IMR-90 (cell line): ENCODE measurements around the gene MAOA. TPM values are rescaled to one million over a fixed set of nuclear protein-coding genes. Genes with fewer than 3 reads are reported as not detected.

Experiments
- ATAC-seq: fragments of 200-7000 bp; cut with Tn5 transposase; 2 replicates; pipeline ENCODE4 v1.9.1; 2020; ENCODE audit warnings: low read depth, mild to moderate bottlenecking, moderate library complexity
- BruUV-seq: library from RNA; stranded (reverse); fragments of 400-500 nt; replicated peaks from 2 replicates; lab custom pipeline; 2021; lab: Mats Ljungman, UMichigan
- CTCF ChIA-PET: fragments of 300-600 bp; formaldehyde crosslinking; extraction: SDS; loops from one replicate; lab custom pipeline; 2021; ENCODE audit warnings: antibody characterized with exemption; lab: Yijun Ruan, JAX
- POLR2A ChIA-PET: fragments of 300-600 bp; sonication (Branson Sonifier 250); formaldehyde crosslinking; loops from one replicate; lab custom pipeline; 2022; ENCODE audit warnings: antibody characterized with exemption; ENCODE audit not compliant: unreplicated experiment; lab: Charles Lee
- DNase-seq: peaks from one replicate; pipeline ENCODE4 v3.0.0; 2013
- H2AFZ ChIP-seq: replicated peaks from 2 replicates; pipeline ENCODE3; 2013; ENCODE audit warnings: low read length, mild to moderate bottlenecking; ENCODE audit not compliant: poor library complexity
- H2AK5ac ChIP-seq: 2 replicates; pipeline ENCODE4 v1.6.1; 2013; ENCODE audit warnings: low read depth, low read length, inconsistent platforms
- H2AK9ac ChIP-seq: replicated peaks from 2 replicates; pipeline ENCODE3; 2013; ENCODE audit warnings: mild to moderate bottlenecking, low read depth, low read length, moderate library complexity; ENCODE audit not compliant: poor library complexity
- H2BK120ac ChIP-seq: 2 replicates; pipeline ENCODE4 v1.6.1; 2013; ENCODE audit warnings: low read depth, low read length, inconsistent platforms
- H2BK15ac ChIP-seq: 3 replicates; pipeline ENCODE4 v1.6.1; 2013; ENCODE audit warnings: low read depth, low read length, inconsistent platforms
- H2BK20ac ChIP-seq: 2 replicates; pipeline ENCODE4 v1.6.1; 2013; ENCODE audit warnings: low read depth, mild to moderate bottlenecking, inconsistent platforms, low read length, moderate library complexity
- H2BK5ac ChIP-seq: 2 replicates; pipeline ENCODE4 v1.6.1; 2013; ENCODE audit warnings: mild to moderate bottlenecking, low read depth, low read length, inconsistent platforms; ENCODE audit not compliant: poor library complexity, severe bottlenecking
- H3K14ac ChIP-seq: replicated peaks from 2 replicates; pipeline ENCODE4 v1.6.1; 2013; ENCODE audit warnings: low read depth, low read length, inconsistent platforms
- H3K18ac ChIP-seq: 2 replicates; pipeline ENCODE4 v1.6.1; 2013; ENCODE audit warnings: low read depth, low read length, control low read depth
- H3K23ac ChIP-seq: 2 replicates; pipeline ENCODE4 v1.6.1; 2013; ENCODE audit warnings: low read depth, low read length, inconsistent platforms
- H3K27ac ChIP-seq: 2 replicates; pipeline ENCODE4 v1.5.1; 2013; ENCODE audit warnings: mild to moderate bottlenecking, control low read depth, low read length; ENCODE audit not compliant: insufficient read depth
- H3K27me3 ChIP-seq: 2 replicates; pipeline ENCODE4 v1.6.1; 2013; ENCODE audit warnings: low read length; ENCODE audit not compliant: control insufficient read depth, insufficient read depth
- H3K36me3 ChIP-seq: 2 replicates; pipeline ENCODE4 v1.6.1; 2013; ENCODE audit warnings: low read length, mixed read lengths; ENCODE audit not compliant: control insufficient read depth, insufficient read depth
- H3K4ac ChIP-seq: 2 replicates; pipeline ENCODE4 v1.6.1; 2013; ENCODE audit warnings: low read depth, low read length, inconsistent platforms
- H3K4me1 ChIP-seq: 2 replicates; pipeline ENCODE4 v1.6.1; 2013; ENCODE audit warnings: low read length, mixed read lengths; ENCODE audit not compliant: control insufficient read depth, insufficient read depth
- H3K4me2 ChIP-seq: 2 replicates; pipeline ENCODE4 v1.6.1; 2013; ENCODE audit warnings: low read depth, mild to moderate bottlenecking, control low read depth, low read length, moderate library complexity
- H3K4me3 ChIP-seq: 2 replicates; pipeline ENCODE4 v1.5.1; 2013; ENCODE audit warnings: low read depth, mild to moderate bottlenecking, control low read depth, low read length, moderate library complexity; ENCODE audit not compliant: insufficient read depth
- H3K56ac ChIP-seq: 2 replicates; pipeline ENCODE4 v1.6.1; 2013; ENCODE audit warnings: low read length, inconsistent platforms; ENCODE audit not compliant: insufficient read depth; ENCODE audit errors: extremely low read depth
- H3K79me1 ChIP-seq, 2 experiments: 2 replicates each; pipeline ENCODE4 v1.6.1; 2013; ENCODE audit warnings: low read length in 2 of 2, inconsistent platforms in 1 of 2, low read depth in 1 of 2
- H3K9ac ChIP-seq: 2 replicates; pipeline ENCODE4 v1.6.1; 2013; ENCODE audit warnings: low read depth, low read length, control low read depth
- H3K9me1 ChIP-seq: 2 replicates; pipeline ENCODE4 v1.6.1; 2013; ENCODE audit warnings: low read length, inconsistent platforms; ENCODE audit not compliant: insufficient read depth
- H3K9me3 ChIP-seq: 2 replicates; pipeline ENCODE4 v1.6.1; 2013; ENCODE audit warnings: low read length; ENCODE audit not compliant: control insufficient read depth, insufficient read depth
- H4K20me1 ChIP-seq: 2 replicates; pipeline ENCODE4 v1.6.1; 2013; ENCODE audit warnings: low read length, inconsistent platforms; ENCODE audit not compliant: insufficient read depth
- H4K5ac ChIP-seq: 2 replicates; pipeline ENCODE4 v1.6.1; 2013; ENCODE audit warnings: mild to moderate bottlenecking, low read depth, low read length, control low read depth
- H4K8ac ChIP-seq, 2 experiments: 2 replicates each; pipeline ENCODE4 v1.6.1; 2013; ENCODE audit warnings: low read depth in 2 of 2, low read length in 2 of 2, control low read depth in 1 of 2, inconsistent platforms in 1 of 2
- H4K91ac ChIP-seq: 2 replicates; pipeline ENCODE4 v1.6.1; 2013; ENCODE audit warnings: low read depth, low read length, inconsistent platforms; ENCODE audit not compliant: insufficient read depth
- BHLHE40 ChIP-seq: fragments of 150-350 bp; IDR thresholded peaks from 2 replicates; pipeline ENCODE4 v1.6.1; 2016; ENCODE audit warnings: mild to moderate bottlenecking, low read depth, low read length
- CEBPB ChIP-seq: IDR thresholded peaks from 2 replicates; pipeline ENCODE4 v1.6.1; 2012; ENCODE audit warnings: low read depth, low read length, improper control_type of control experiment
- CHD1 ChIP-seq: IDR thresholded peaks from 2 replicates; pipeline ENCODE4 v1.6.1; 2012; ENCODE audit warnings: low read depth, low read length, improper control_type of control experiment
- FOS ChIP-seq: fragments of 150-350 bp; IDR thresholded peaks from 2 replicates; pipeline ENCODE4 v1.6.1; 2016; ENCODE audit warnings: low read depth, low read length
- MAFK ChIP-seq: IDR thresholded peaks from 2 replicates; pipeline ENCODE4 v1.6.1; 2012; ENCODE audit warnings: low read depth, low read length, improper control_type of control experiment
- MAZ ChIP-seq: IDR thresholded peaks from 2 replicates; pipeline ENCODE4 v1.6.1; 2012; ENCODE audit warnings: low read depth, mild to moderate bottlenecking, low read length, improper control_type of control experiment, moderate library complexity, borderline replicate concordance
- MXI1 ChIP-seq: IDR thresholded peaks from 2 replicates; pipeline ENCODE4 v1.6.1; 2012; ENCODE audit warnings: low read depth, mild to moderate bottlenecking, low read length, moderate library complexity, borderline replicate concordance
- NFE2L2 ChIP-seq: fragments of 150-350 bp; IDR thresholded peaks from 2 replicates; pipeline ENCODE4 v1.6.1; 2016; ENCODE audit warnings: low read depth, mild to moderate bottlenecking, low read length
- POLR2A ChIP-seq: IDR thresholded peaks from 2 replicates; pipeline ENCODE4 v1.6.1; 2012; ENCODE audit warnings: mild to moderate bottlenecking, low read depth, low read length
- RAD21 ChIP-seq: IDR thresholded peaks from 2 replicates; pipeline ENCODE4 v1.6.1; 2012; ENCODE audit warnings: low read length, improper control_type of control experiment
- RCOR1 ChIP-seq: IDR thresholded peaks from 2 replicates; pipeline ENCODE4 v1.6.1; 2012; ENCODE audit warnings: mild to moderate bottlenecking, low read length, improper control_type of control experiment; ENCODE audit not compliant: insufficient replicate concordance
- RFX5 ChIP-seq: IDR thresholded peaks from 2 replicates; pipeline ENCODE4 v1.8.0; 2012; ENCODE audit warnings: low read depth, mild to moderate bottlenecking, low read length, moderate library complexity
- SMC3 ChIP-seq: fragments of 150-350 bp; IDR thresholded peaks from 2 replicates; pipeline ENCODE4 v1.6.1; 2016; ENCODE audit warnings: low read depth, mild to moderate bottlenecking, antibody characterized with exemption, low read length, moderate library complexity
- WGBS, 2 experiments: methylation state at CpG; one replicate each; pipeline versions ENCODE4 v1.1.5 to v1.1.7; 2013; ENCODE audit warnings: missing lambda C conversion rate in 2 of 2; ENCODE audit not compliant: insufficient read length in 1 of 2; ENCODE audit errors: extremely low coverage in 2 of 2; 5-methylcytosine and 5-hydroxymethylcytosine counted together
- dilution Hi-C: fragments of 300-500 bp; cut with HindIII; formaldehyde crosslinking; loops from one replicate; pipeline ENCODE4 v1.14.3; 2018; ENCODE audit warnings: low sequenced_read_pairs; ENCODE audit not compliant: unreplicated experiment
- in situ Hi-C: fragments of 300-500 bp; cut with MboI; formaldehyde crosslinking; loops from 3 replicates; pipeline ENCODE4 v1.14.3; 2019; ENCODE audit warnings: low sequenced_read_pairs, inconsistent platforms, mixed read lengths
- intact Hi-C: fragments of 100-400 bp; cut with micrococcal nuclease; formaldehyde crosslinking; loops from 2 replicates; pipeline ENCODE4 v1.10.0; 2022
- polyA plus RNA-seq, 3 experiments: library from polyadenylated mRNA; depleted of rRNA; stranded (reverse); fragments of >200 nt; gene quantifications; 2 replicates each; pipeline ENCODE4 v1.2.3, GENCODE V29; 2012; ENCODE audit warnings: low replicate concordance in 1 of 3
- total RNA-seq: library from RNA; depleted of rRNA; stranded (reverse); fragments of >200 nt; gene quantifications from 2 replicates; pipeline ENCODE4 v1.2.3, GENCODE V29; 2012
- TF ChIP-seq, protein P1 (sequence below): fragments of 150-350 bp; IDR thresholded peaks from 2 replicates; pipeline ENCODE4 v1.6.1; 2016; ENCODE audit warnings: low read depth, mild to moderate bottlenecking, low read length, moderate library complexity, borderline replicate concordance
- TF ChIP-seq, protein P2 (sequence below): conservative IDR thresholded peaks from 2 replicates; pipeline ENCODE4 v1.5.1; 2012; ENCODE audit warnings: mild to moderate bottlenecking, low read depth, low read length, improper control_type of control experiment
- TF ChIP-seq, protein P3 (sequence below): fragments of 150-350 bp; IDR thresholded peaks from 2 replicates; pipeline ENCODE4 v1.6.1; 2017; ENCODE audit warnings: mild to moderate bottlenecking, antibody characterized with exemption, low read length, low read depth

The MAOA gene
- total and polyA plus RNA-seq, 2 of the 4 experiments (the other 2 are of a cell fraction): 0.14 to 0.36 TPM

DNA sequence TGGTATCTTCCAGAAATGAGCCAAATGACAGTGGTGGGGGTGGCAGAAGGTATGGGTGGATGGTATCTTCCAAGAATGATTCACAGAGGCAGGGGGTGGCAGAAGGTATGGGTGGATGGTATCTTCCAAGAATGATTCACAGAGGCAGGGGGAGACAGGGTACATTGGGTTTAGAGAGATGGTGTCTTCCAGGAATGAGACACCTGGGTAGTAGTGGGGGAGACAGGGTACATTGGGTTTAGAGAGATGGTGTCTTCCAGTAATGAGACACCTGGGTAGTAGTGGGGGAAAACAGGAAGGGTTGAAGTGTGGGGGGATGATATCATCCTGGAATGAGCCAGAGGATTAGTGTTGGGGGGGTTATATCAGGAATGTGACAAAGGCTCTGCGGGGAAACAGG lies 62.0 kb downstream of the MAOA start:
- H4K5ac ChIP-seq: no peak overlapping the region
- ChIA-PET CTCF (no interaction called here), POLR2A (no interaction called here)
- BruUV-seq: no TSS peak
- no peak overlapping the region for H2AK5ac ChIP-seq
- no peak overlapping the region for H2AK9ac ChIP-seq
- no peaks in the 10 kb centered on the region for H3K36me3 ChIP-seq
- no peak for ATAC-seq
- no peak overlapping the region for H2BK5ac ChIP-seq
- 100% methylated on average over 1 of the region's 1 CpG; no CpG with 5 or more reads in 1 of the 2 experiments for WGBS, 2 experiments
- no peak overlapping the region for H2AFZ ChIP-seq
- dilution Hi-C loops (no loop called here), in situ Hi-C loops (no loop called here), intact Hi-C loops (no loop called here)
- H3K14ac ChIP-seq: no peak overlapping the region
- H4K20me1 ChIP-seq: no peaks in the 10 kb centered on the region
- H2BK120ac ChIP-seq: no peak overlapping the region
- no peak overlapping the region for H2BK20ac ChIP-seq
- H3K18ac ChIP-seq: no peak overlapping the region
- no peak overlapping the region for H3K56ac ChIP-seq
- no peak overlapping the region for H3K23ac ChIP-seq
- no peak overlapping the region for H4K8ac ChIP-seq
- no peak overlapping the region for H3K4ac ChIP-seq
- no peaks in the 10 kb centered on the region for H3K79me1 ChIP-seq
- H3K4me1 ChIP-seq: no peaks in the 10 kb centered on the region
- no peak overlapping the region for H3K9ac ChIP-seq
- H3K27me3 ChIP-seq: no peaks in the 10 kb centered on the region
- H3K4me3 ChIP-seq: no peak overlapping the region
- DNase-seq: no peak
- H3K27ac ChIP-seq: no peak overlapping the region
- TF ChIP-seq CHD1 (no peak), POLR2A (no peak), NFE2L2 (no peak), MXI1 (no peak), RFX5 (no peak), RCOR1 (no peak), BHLHE40 (no peak), RAD21 (no peak), MAFK (no peak), FOS (no peak), MAZ (no peak), SMC3 (no peak), CEBPB (no peak)
- TF ChIP-seq, protein P1, sequence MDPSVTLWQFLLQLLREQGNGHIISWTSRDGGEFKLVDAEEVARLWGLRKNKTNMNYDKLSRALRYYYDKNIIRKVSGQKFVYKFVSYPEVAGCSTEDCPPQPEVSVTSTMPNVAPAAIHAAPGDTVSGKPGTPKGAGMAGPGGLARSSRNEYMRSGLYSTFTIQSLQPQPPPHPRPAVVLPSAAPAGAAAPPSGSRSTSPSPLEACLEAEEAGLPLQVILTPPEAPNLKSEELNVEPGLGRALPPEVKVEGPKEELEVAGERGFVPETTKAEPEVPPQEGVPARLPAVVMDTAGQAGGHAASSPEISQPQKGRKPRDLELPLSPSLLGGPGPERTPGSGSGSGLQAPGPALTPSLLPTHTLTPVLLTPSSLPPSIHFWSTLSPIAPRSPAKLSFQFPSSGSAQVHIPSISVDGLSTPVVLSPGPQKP: no peak
- TF ChIP-seq, protein P2, sequence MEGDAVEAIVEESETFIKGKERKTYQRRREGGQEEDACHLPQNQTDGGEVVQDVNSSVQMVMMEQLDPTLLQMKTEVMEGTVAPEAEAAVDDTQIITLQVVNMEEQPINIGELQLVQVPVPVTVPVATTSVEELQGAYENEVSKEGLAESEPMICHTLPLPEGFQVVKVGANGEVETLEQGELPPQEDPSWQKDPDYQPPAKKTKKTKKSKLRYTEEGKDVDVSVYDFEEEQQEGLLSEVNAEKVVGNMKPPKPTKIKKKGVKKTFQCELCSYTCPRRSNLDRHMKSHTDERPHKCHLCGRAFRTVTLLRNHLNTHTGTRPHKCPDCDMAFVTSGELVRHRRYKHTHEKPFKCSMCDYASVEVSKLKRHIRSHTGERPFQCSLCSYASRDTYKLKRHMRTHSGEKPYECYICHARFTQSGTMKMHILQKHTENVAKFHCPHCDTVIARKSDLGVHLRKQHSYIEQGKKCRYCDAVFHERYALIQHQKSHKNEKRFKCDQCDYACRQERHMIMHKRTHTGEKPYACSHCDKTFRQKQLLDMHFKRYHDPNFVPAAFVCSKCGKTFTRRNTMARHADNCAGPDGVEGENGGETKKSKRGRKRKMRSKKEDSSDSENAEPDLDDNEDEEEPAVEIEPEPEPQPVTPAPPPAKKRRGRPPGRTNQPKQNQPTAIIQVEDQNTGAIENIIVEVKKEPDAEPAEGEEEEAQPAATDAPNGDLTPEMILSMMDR: no peak
- TF ChIP-seq, protein P3, sequence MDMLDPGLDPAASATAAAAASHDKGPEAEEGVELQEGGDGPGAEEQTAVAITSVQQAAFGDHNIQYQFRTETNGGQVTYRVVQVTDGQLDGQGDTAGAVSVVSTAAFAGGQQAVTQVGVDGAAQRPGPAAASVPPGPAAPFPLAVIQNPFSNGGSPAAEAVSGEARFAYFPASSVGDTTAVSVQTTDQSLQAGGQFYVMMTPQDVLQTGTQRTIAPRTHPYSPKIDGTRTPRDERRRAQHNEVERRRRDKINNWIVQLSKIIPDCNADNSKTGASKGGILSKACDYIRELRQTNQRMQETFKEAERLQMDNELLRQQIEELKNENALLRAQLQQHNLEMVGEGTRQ: no peak
- H3K9me1 ChIP-seq: no peaks in the 10 kb centered on the region
- H2BK15ac ChIP-seq: no peak overlapping the region
- H3K9me3 ChIP-seq: peaks cover 7% of the 10 kb centered on the region; the same call in 1 of the 2 replicates
- no peak overlapping the region for H4K91ac ChIP-seq
- H3K4me2 ChIP-seq: no peak overlapping the region
